H9 (cell line): ENCODE measurements around the gene IQCE. TPM values are rescaled to one million over a fixed set of nuclear protein-coding genes. Genes with fewer than 3 reads are reported as not detected.

ENCODE experiments used
- DNase-seq: peaks from one replicate; pipeline ENCODE4 v3.0.0-alpha.2; 2017
- H2AFZ ChIP-seq: one replicate; pipeline ENCODE4 v1.6.1; 2013; ENCODE audit warnings: mild to moderate bottlenecking, low read length, control low read depth, moderate library complexity
- H2AK5ac ChIP-seq: 2 replicates; pipeline ENCODE4 v1.6.1; 2013; ENCODE audit warnings: low read length, control low read depth, mixed read lengths; ENCODE audit not compliant: insufficient read length
- H2BK120ac ChIP-seq: one replicate; pipeline ENCODE4 v1.6.1; 2013; ENCODE audit warnings: low read depth, mild to moderate bottlenecking, low read length, control low read depth, inconsistent platforms; ENCODE audit not compliant: poor library complexity, severe bottlenecking
- H2BK12ac ChIP-seq: 2 replicates; pipeline ENCODE4 v1.6.1; 2013; ENCODE audit warnings: low read length, control low read depth, mixed read lengths, low read depth; ENCODE audit not compliant: insufficient read length
- H2BK15ac ChIP-seq: 2 replicates; pipeline ENCODE4 v1.6.1; 2013; ENCODE audit warnings: low read depth, low read length, control low read depth
- H2BK20ac ChIP-seq: one replicate; pipeline ENCODE4 v1.6.1; 2013; ENCODE audit warnings: low read depth, mild to moderate bottlenecking, low read length, control low read depth, inconsistent platforms; ENCODE audit not compliant: poor library complexity, severe bottlenecking
- H2BK5ac ChIP-seq: 2 replicates; pipeline ENCODE4 v1.6.1; 2013; ENCODE audit warnings: low read length, control low read depth, mixed read lengths; ENCODE audit not compliant: insufficient read length
- H3K14ac ChIP-seq: 2 replicates; pipeline ENCODE4 v1.6.1; 2013; ENCODE audit warnings: low read length, control low read depth; ENCODE audit not compliant: insufficient read depth
- H3K18ac ChIP-seq: 2 replicates; pipeline ENCODE4 v1.6.1; 2013; ENCODE audit warnings: low read depth, mild to moderate bottlenecking, mixed read lengths, low read length, control low read depth; ENCODE audit not compliant: insufficient read length
- H3K23ac ChIP-seq: 2 replicates; pipeline ENCODE4 v1.6.1; 2013; ENCODE audit warnings: low read length, control low read depth, mixed read lengths, low read depth; ENCODE audit not compliant: insufficient read length
- H3K23me2 ChIP-seq: 2 replicates; pipeline ENCODE4 v1.6.1; 2013; ENCODE audit warnings: low read depth, mild to moderate bottlenecking, mixed read lengths, low read length, control low read depth; ENCODE audit not compliant: insufficient read length, poor library complexity, severe bottlenecking
- H3K27ac ChIP-seq: 2 replicates; pipeline ENCODE4 v1.5.1; 2013; ENCODE audit warnings: low read length, control low read depth, mixed read lengths, low read depth; ENCODE audit not compliant: insufficient read length
- H3K27me3 ChIP-seq: 2 replicates; pipeline ENCODE4 v1.6.1; 2013; ENCODE audit warnings: low read length, control low read depth, inconsistent platforms; ENCODE audit not compliant: insufficient read depth
- H3K4ac ChIP-seq: 2 replicates; pipeline ENCODE4 v1.6.1; 2013; ENCODE audit warnings: low read depth, mild to moderate bottlenecking, control low read depth, inconsistent platforms, low read length, moderate library complexity
- H3K4me1 ChIP-seq: 2 replicates; pipeline ENCODE4 v1.6.1; 2013; ENCODE audit warnings: low read length, control low read depth, inconsistent platforms; ENCODE audit not compliant: insufficient read depth
- H3K4me2 ChIP-seq: 2 replicates; pipeline ENCODE4 v1.6.1; 2013; ENCODE audit warnings: low read length, control low read depth, mixed read lengths; ENCODE audit not compliant: insufficient read length, insufficient read depth
- H3K56ac ChIP-seq: 2 replicates; pipeline ENCODE4 v1.6.1; 2013; ENCODE audit warnings: low read depth, mild to moderate bottlenecking, mixed read lengths, low read length, control low read depth; ENCODE audit not compliant: insufficient read length
- H3K79me1 ChIP-seq: 2 replicates; pipeline ENCODE4 v1.6.1; 2013; ENCODE audit warnings: low read depth, mild to moderate bottlenecking, moderate library complexity, low read length, control low read depth, inconsistent platforms; ENCODE audit not compliant: insufficient read depth, poor library complexity, severe bottlenecking
- H3K79me2 ChIP-seq: 2 replicates; pipeline ENCODE4 v1.6.1; 2013; ENCODE audit warnings: low read length, control low read depth, inconsistent platforms; ENCODE audit not compliant: insufficient read depth
- H3K9ac ChIP-seq: 2 replicates; pipeline ENCODE4 v1.6.1; 2013; ENCODE audit warnings: low read length, control low read depth, mixed read lengths; ENCODE audit not compliant: insufficient read length; ENCODE audit errors: extremely low read depth
- H3K9me3 ChIP-seq: one replicate; pipeline ENCODE4 v1.6.1; 2013; ENCODE audit warnings: low read depth, low read length, inconsistent platforms; ENCODE audit not compliant: control insufficient read depth
- H3T11ph ChIP-seq: one replicate; pipeline ENCODE4 v1.6.1; 2013; ENCODE audit warnings: mild to moderate bottlenecking, low read length, control low read depth, inconsistent platforms
- H4K20me1 ChIP-seq: one replicate; pipeline ENCODE4 v1.6.1; 2013; ENCODE audit not compliant: control insufficient read depth, insufficient read length, insufficient read depth
- H4K5ac ChIP-seq: 2 replicates; pipeline ENCODE4 v1.6.1; 2013; ENCODE audit warnings: low read depth, mild to moderate bottlenecking, mixed read lengths, low read length, control low read depth; ENCODE audit not compliant: insufficient read length
- H4K8ac ChIP-seq: replicated peaks from 2 replicates; pipeline ENCODE4 v1.6.1; 2013; ENCODE audit warnings: low read length, control low read depth, mixed read lengths, low read depth; ENCODE audit not compliant: insufficient read length
- H4K91ac ChIP-seq: 2 replicates; pipeline ENCODE4 v1.6.1; 2013; ENCODE audit warnings: low read depth, mild to moderate bottlenecking, moderate library complexity, mixed read lengths, low read length, control low read depth; ENCODE audit not compliant: insufficient read length
- H3K27ac Mint-ChIP-seq, 3 experiments: 2 replicates in 2 of 3; 3 replicates in 1 of 3; pipeline ENCODE4 v1.8.0; 2020 to 2021; ENCODE audit warnings: mixed read lengths in 3 of 3, mild to moderate bottlenecking in 1 of 3, moderate library complexity in 1 of 3
- H3K27me3 Mint-ChIP-seq: 2 replicates; pipeline ENCODE4 v1.8.0; 2021; ENCODE audit warnings: low read depth, mild to moderate bottlenecking, moderate library complexity, mixed read lengths
- H3K36me3 Mint-ChIP-seq, 3 experiments: 2 replicates in 2 of 3; 3 replicates in 1 of 3; pipeline ENCODE4 v1.8.0; 2020 to 2021; ENCODE audit warnings: low read depth in 3 of 3, mixed read lengths in 3 of 3; ENCODE audit not compliant: insufficient read depth in 1 of 3
- H3K4me1 Mint-ChIP-seq, 2 experiments: 2 replicates each; pipeline ENCODE4 v1.8.0; 2020; ENCODE audit warnings: mixed read lengths in 2 of 2
- H3K4me3 Mint-ChIP-seq, 2 experiments: 2 replicates in 1 of 2; 3 replicates in 1 of 2; pipeline ENCODE4 v1.8.0; 2020 to 2021; ENCODE audit warnings: mild to moderate bottlenecking in 2 of 2, mixed read lengths in 2 of 2, moderate library complexity in 1 of 2
- H3K9me3 Mint-ChIP-seq, 2 experiments: 2 replicates in 1 of 2; 3 replicates in 1 of 2; pipeline ENCODE4 v1.8.0; 2020; ENCODE audit warnings: mild to moderate bottlenecking in 2 of 2, mixed read lengths in 2 of 2, moderate library complexity in 1 of 2
- CTCF ChIP-seq: fragments of 200-600 bp; sonication (generic); conservative IDR thresholded peaks from 3 replicates; pipeline ENCODE4 v1.8.0; 2021; ENCODE audit warnings: antibody characterized with exemption, mild to moderate bottlenecking
- WGBS: extraction: QIAGEN DNeasy Blood & Tissue Kit; methylation state at CpG from one replicate; pipeline ENCODE4 v1.1.7; 2013; ENCODE audit warnings: missing lambda C conversion rate, low lambda C conversion rate, mixed read lengths; ENCODE audit not compliant: insufficient read length; ENCODE audit errors: extremely low coverage; 5-methylcytosine and 5-hydroxymethylcytosine counted together
- total RNA-seq: library from RNA; stranded (reverse); gene quantifications from 2 replicates; pipeline ENCODE4 v1.2.1, GENCODE V29; 2021

The IQCE gene
- total RNA-seq, 1 experiment from 2014 or later: 7.0 TPM

GRCh38 chr7:2640846-2641316, 82.1 kb downstream of the IQCE start:
- Histone ChIP-seq H3K4ac (no peak overlapping the region), H2BK12ac (no peak overlapping the region), H3K23ac (no peak overlapping the region), H2BK120ac (no peak overlapping the region), H2AK5ac (no peak overlapping the region), H3K56ac (no peak overlapping the region), H4K20me1 (peaks cover 1% of the 10 kb centered on the region), H3K79me2 (peaks cover 10% of the 10 kb centered on the region; the same call in 1 of the 2 replicates), H2BK5ac (no peak overlapping the region), H3K14ac (peak overlapping the region; percentile 79; the same call in 1 of the 2 replicates), H3K4me1 (peaks cover 3% of the 10 kb centered on the region; the same call in 1 of the 2 replicates), H4K91ac (no peak overlapping the region), H2AFZ (no peak overlapping the region), H3K18ac (peak overlapping the region; percentile 30), H3K27me3 (no peaks in the 10 kb centered on the region), H2BK20ac (no peak overlapping the region), H3T11ph (no peak overlapping the region), H3K23me2 (no peaks in the 10 kb centered on the region), H3K9ac (no peak overlapping the region), H3K9me3 (no peaks in the 10 kb centered on the region), H2BK15ac (no peak overlapping the region), H4K5ac (no peak overlapping the region), H3K4me2 (no peak overlapping the region), H3K27ac (no peak overlapping the region), H3K79me1 (peaks cover 3% of the 10 kb centered on the region), H4K8ac (no peak overlapping the region)
- no peaks in the 10 kb centered on the region for H3K27me3 Mint-ChIP-seq
- no peak for TF ChIP-seq CTCF
- H3K27ac Mint-ChIP-seq: peak overlapping the region; percentile 72 to 97 (median 94); a peak in 6 of 7 replicates
- peaks cover 0 to 3% (median 0%) of the 10 kb centered on the region in 3 experiments; a peak in 1 of 7 replicates for H3K36me3 Mint-ChIP-seq
- peaks cover 21 to 34% of the 10 kb centered on the region in 2 experiments for H3K4me1 Mint-ChIP-seq
- DNase-seq: peak; percentile 52
- WGBS: no CpG with 5 or more reads among the region's 9 CpGs
- no peaks in the 10 kb centered on the region for H3K9me3 Mint-ChIP-seq
- no peak overlapping the region; a peak in 1 of 5 replicates for H3K4me3 Mint-ChIP-seq
